SK-N-SH (cell line): Measurements from ENCODE around the gene SERF2. TPM values are rescaled to one million over a fixed set of nuclear protein-coding genes. Genes with fewer than 3 reads are reported as not detected.

Source experiments
- CTCF ChIA-PET: fragments of 300-600, 350-600 bp; formaldehyde crosslinking; extraction: SDS; loops from one replicate; lab custom pipeline; 2021; lab: Yijun Ruan, JAX
- POLR2A ChIA-PET: fragments of 350-600 bp; sonication (Branson Sonifier 250); formaldehyde crosslinking; extraction: SDS; loops from one replicate; lab custom pipeline; 2020; ENCODE audit warnings: antibody characterized with exemption, inconsistent platforms; lab: Yijun Ruan, JAX
- DNase-seq: peaks from one replicate; pipeline ENCODE4 v3.0.0; 2012
- H2AFZ ChIP-seq: fragments of 200-600 bp; sonication (generic); 2 replicates; pipeline ENCODE4 v1.8.1; 2016; ENCODE audit warnings: antibody characterized with exemption, mild to moderate bottlenecking, low read depth
- H3F3A ChIP-seq: fragments of 200-600 bp; sonication (generic); replicated peaks from 2 replicates; pipeline ENCODE3; 2016; ENCODE audit warnings: antibody characterized with exemption, mild to moderate bottlenecking; ENCODE audit not compliant: insufficient read depth
- H3K27ac ChIP-seq, 2 experiments: fragments of 200-500 bp in 1 of 2; fragments of 200-600 bp in 1 of 2; sonication (Bioruptor generic) in 1 of 2; sonication (generic), shearing (Covaris generic) in 1 of 2; 2 replicates each; pipeline versions ENCODE4 v1.5.1 to v1.6.1; 2014 to 2016; ENCODE audit warnings: low read depth in 2 of 2, inconsistent platforms in 1 of 2, low read length in 1 of 2, mild to moderate bottlenecking in 1 of 2, mixed read lengths in 1 of 2
- H3K27me3 ChIP-seq: fragments of 200-600 bp; sonication (generic), shearing (Covaris generic); 2 replicates; pipeline ENCODE4 v1.6.1; 2016; ENCODE audit warnings: mixed run types; ENCODE audit not compliant: insufficient read depth
- H3K36me3 ChIP-seq, 2 experiments: fragments of 200-500 bp in 1 of 2; fragments of 200-600 bp in 1 of 2; sonication (Bioruptor generic) in 1 of 2; sonication (generic) in 1 of 2; replicated peaks in 1 of 2; 2 replicates each; pipeline versions ENCODE3 to v1.5.1; 2014 to 2016; ENCODE audit warnings: low read length in 1 of 2, mild to moderate bottlenecking in 1 of 2; ENCODE audit not compliant: insufficient read depth in 2 of 2, control insufficient read depth in 1 of 2
- H3K4me1 ChIP-seq, 2 experiments: fragments of 200-500 bp in 1 of 2; fragments of 200-600 bp in 1 of 2; sonication (Bioruptor generic) in 1 of 2; sonication (generic), shearing (Covaris generic) in 1 of 2; 2 replicates each; pipeline versions ENCODE4 v1.5.1 to v1.6.1; 2014 to 2016; ENCODE audit warnings: low read depth in 1 of 2, low read length in 1 of 2, mixed run types in 1 of 2; ENCODE audit not compliant: insufficient read depth in 2 of 2, control insufficient read depth in 1 of 2
- H3K4me2 ChIP-seq: fragments of 200-600 bp; sonication (generic), shearing (Covaris generic); 2 replicates; pipeline ENCODE4 v1.6.1; 2017; ENCODE audit warnings: mixed run types
- H3K4me3 ChIP-seq, 2 experiments: fragments of 200-500 bp in 1 of 2; fragments of 200-600 bp in 1 of 2; sonication (Bioruptor generic) in 1 of 2; sonication (generic), shearing (Covaris generic) in 1 of 2; 2 replicates each; pipeline versions ENCODE4 v1.5.1 to v1.8.1; 2014 to 2016; ENCODE audit warnings: low read depth in 2 of 2, inconsistent platforms in 1 of 2, low read length in 1 of 2, mild to moderate bottlenecking in 1 of 2, mixed read lengths in 1 of 2, moderate library complexity in 1 of 2
- H3K79me2 ChIP-seq: fragments of 200-600 bp; sonication (generic); 2 replicates; pipeline ENCODE4 v1.8.1; 2017; ENCODE audit warnings: mild to moderate bottlenecking; ENCODE audit not compliant: insufficient read depth
- H3K9ac ChIP-seq: fragments of 200-600 bp; sonication (generic); 2 replicates; pipeline ENCODE4 v1.6.1; 2017; ENCODE audit warnings: mixed run types
- H3K9me2 ChIP-seq: fragments of 200-600 bp; sonication (generic); 2 replicates; pipeline ENCODE4 v1.6.1; 2017; ENCODE audit warnings: mixed run types
- H3K9me3 ChIP-seq: fragments of 200-600 bp; sonication (generic); 2 replicates; pipeline ENCODE4 v1.6.1; 2017; ENCODE audit warnings: mixed run types, mild to moderate bottlenecking, moderate library complexity
- H4K20me1 ChIP-seq: fragments of 200-600 bp; sonication (generic); 2 replicates; pipeline ENCODE4 v1.6.1; 2017; ENCODE audit warnings: mild to moderate bottlenecking, mixed run types; ENCODE audit not compliant: insufficient read depth
- CHD2 ChIP-seq: fragments of 150-350 bp; IDR thresholded peaks from 2 replicates; pipeline ENCODE4 v1.6.1; 2018; ENCODE audit warnings: low read length; ENCODE audit not compliant: partially characterized antibody
- ELF1 ChIP-seq: IDR thresholded peaks from 2 replicates; pipeline ENCODE4 v1.4.0; 2012
- FOXJ3 ChIP-seq: sonication (generic); formaldehyde crosslinking; IDR thresholded peaks from 2 replicates; pipeline ENCODE4 v1.5.1; 2020; ENCODE audit warnings: mild to moderate bottlenecking, missing genetic modification reagents
- GATA2 ChIP-seq: sonication (generic); formaldehyde crosslinking; IDR thresholded peaks from 2 replicates; pipeline ENCODE4 v1.5.0; 2020; ENCODE audit warnings: mild to moderate bottlenecking, missing genetic modification reagents
- JUND ChIP-seq: IDR thresholded peaks from 2 replicates; pipeline ENCODE4 v1.4.0; 2012
- MEF2A ChIP-seq: IDR thresholded peaks from 2 replicates; pipeline ENCODE4 v1.4.0; 2012; ENCODE audit warnings: low read depth, borderline replicate concordance
- NFIC ChIP-seq: IDR thresholded peaks from 2 replicates; pipeline ENCODE4 v1.4.0; 2012; ENCODE audit warnings: borderline replicate concordance
- NRF1 ChIP-seq: IDR thresholded peaks from 2 replicates; pipeline ENCODE4 v1.6.1; 2012; ENCODE audit warnings: low read depth, mild to moderate bottlenecking, low read length
- RCOR1 ChIP-seq: fragments of 150-350 bp; IDR thresholded peaks from 2 replicates; pipeline ENCODE4 v1.6.1; 2017; ENCODE audit warnings: antibody characterized with exemption, low read length
- RFX5 ChIP-seq: IDR thresholded peaks from 2 replicates; pipeline ENCODE4 v1.6.1; 2012; ENCODE audit warnings: mild to moderate bottlenecking, improper control_type of control experiment, low read length
- RXRA ChIP-seq: IDR thresholded peaks from 2 replicates; pipeline ENCODE4 v1.4.0; 2012; ENCODE audit warnings: low read depth, mild to moderate bottlenecking, borderline replicate concordance
- TCF12 ChIP-seq: IDR thresholded peaks from 2 replicates; pipeline ENCODE4 v1.4.0; 2012
- YY1 ChIP-seq: IDR thresholded peaks from 2 replicates; pipeline ENCODE4 v1.4.0; 2012; ENCODE audit warnings: low read depth, mild to moderate bottlenecking
- WGBS: methylation state at CpG from one replicate; pipeline ENCODE4 v1.1.6; 2017; ENCODE audit warnings: low lambda C conversion rate; 5-methylcytosine and 5-hydroxymethylcytosine counted together
- polyA plus RNA-seq, 3 experiments: library from polyadenylated mRNA; depleted of rRNA; stranded (reverse); fragments of >200 nt; gene quantifications; 2 replicates each; pipeline ENCODE4 v1.2.3, GENCODE V29; 2012
- TF ChIP-seq, protein P1 (sequence below): fragments of 150-350 bp; IDR thresholded peaks from 2 replicates; pipeline ENCODE4 v1.6.1; 2016; ENCODE audit warnings: mild to moderate bottlenecking, low read depth, low read length
- TF ChIP-seq, protein P2 (sequence below): IDR thresholded peaks from 2 replicates; pipeline ENCODE4 v1.4.0; 2012; ENCODE audit warnings: low read depth
- TF ChIP-seq, protein P3 (sequence below): IDR thresholded peaks from 2 replicates; pipeline ENCODE4 v1.4.0; 2012; ENCODE audit warnings: low read depth, borderline replicate concordance
- TF ChIP-seq, protein P4 (sequence below): fragments of 200-600 bp; sonication (generic); IDR thresholded peaks from 2 replicates; pipeline ENCODE4 v1.6.1; 2017; ENCODE audit warnings: antibody characterized with exemption, mild to moderate bottlenecking, moderate library complexity
- TF ChIP-seq, protein P5 (sequence below): fragments of 150-350 bp; IDR thresholded peaks from 2 replicates; pipeline ENCODE4 v1.6.1; 2017; ENCODE audit warnings: antibody characterized with exemption, low read length, low read depth, borderline replicate concordance

SERF2 gene
- polyA plus RNA-seq, 1 of the 3 experiments (the other 2 are of a cell fraction), result 1,369 TPM

DNA sequence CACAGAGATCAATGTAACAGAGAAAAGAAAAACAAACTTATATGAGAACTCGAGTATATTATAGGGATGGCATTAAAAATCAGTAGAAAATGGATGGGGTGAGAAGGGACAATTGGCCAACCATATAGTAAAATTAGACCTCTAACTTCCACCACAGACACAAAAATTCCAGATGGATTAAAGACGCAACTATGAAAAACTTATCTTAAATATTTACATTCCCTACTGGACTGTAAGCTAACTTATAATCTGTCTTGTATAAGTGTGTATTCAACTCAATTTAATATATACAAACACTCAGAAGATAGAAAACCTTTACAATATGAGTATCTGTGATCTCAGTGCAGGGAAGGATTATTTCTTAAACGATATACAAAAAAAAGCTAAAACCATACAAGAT lies 29.4 kb downstream of the SERF2 start:
- DNase-seq, result no peak
- 0 out of 2 replicates have a peak, but pooled peaks cover 11% of the 10 kb centered on the region for H4K20me1 ChIP-seq
- WGBS, result 53% methylated on average over 3 of the region's 3 CpGs
- H3K4me1 ChIP-seq, result peaks cover 8 to 10% of the 10 kb centered on the region in 2 experiments; a peak in 3 of 4 replicates
- CTCF ChIA-PET, result interaction anchor here (1.4 kb wide), 1 partner anchor 10 kb away, joined by 3 read pairs; no protein-coding TSS in a partner anchor
- peaks cover 78% of the 10 kb centered on the region for H3K79me2 ChIP-seq
- H2AFZ ChIP-seq, result no peak overlapping the region
- peaks cover 12% of the 10 kb centered on the region for H3F3A ChIP-seq
- peaks cover 11 to 17% of the 10 kb centered on the region in 2 experiments for H3K36me3 ChIP-seq
- no peaks in the 10 kb centered on the region for H3K9me3 ChIP-seq
- no peaks in the 10 kb centered on the region for H3K9me2 ChIP-seq
- TF ChIP-seq NFIC (no peak), NRF1 (no peak), YY1 (no peak), CHD2 (no peak), TCF12 (no peak), RCOR1 (no peak), FOXJ3 (CRISPR knock-in tag) (no peak), GATA2 (CRISPR knock-in tag) (no peak), JUND (no peak), ELF1 (no peak)
- TF ChIP-seq, protein P1, sequence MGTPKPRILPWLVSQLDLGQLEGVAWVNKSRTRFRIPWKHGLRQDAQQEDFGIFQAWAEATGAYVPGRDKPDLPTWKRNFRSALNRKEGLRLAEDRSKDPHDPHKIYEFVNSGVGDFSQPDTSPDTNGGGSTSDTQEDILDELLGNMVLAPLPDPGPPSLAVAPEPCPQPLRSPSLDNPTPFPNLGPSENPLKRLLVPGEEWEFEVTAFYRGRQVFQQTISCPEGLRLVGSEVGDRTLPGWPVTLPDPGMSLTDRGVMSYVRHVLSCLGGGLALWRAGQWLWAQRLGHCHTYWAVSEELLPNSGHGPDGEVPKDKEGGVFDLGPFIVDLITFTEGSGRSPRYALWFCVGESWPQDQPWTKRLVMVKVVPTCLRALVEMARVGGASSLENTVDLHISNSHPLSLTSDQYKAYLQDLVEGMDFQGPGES, result no peak
- TF ChIP-seq, all 33 proteins: peak for 0
- no peak overlapping the region for H3K9ac ChIP-seq
- H3K27me3 ChIP-seq, result no peaks in the 10 kb centered on the region
- 0 out of 4 replicates have a peak overlapping the region, but pooled peaks of 1 of the 2 experiments have one; percentile 16 for H3K4me3 ChIP-seq
- POLR2A ChIA-PET, result interaction anchor here (0.6 kb wide), 1 partner anchor 21 kb away, joined by 3 read pairs; the partner anchor contains the start of gene HYPK
- H3K27ac ChIP-seq, result no peak overlapping the region
- H3K4me2 ChIP-seq, result peak overlapping the region; percentile 51

DNA sequence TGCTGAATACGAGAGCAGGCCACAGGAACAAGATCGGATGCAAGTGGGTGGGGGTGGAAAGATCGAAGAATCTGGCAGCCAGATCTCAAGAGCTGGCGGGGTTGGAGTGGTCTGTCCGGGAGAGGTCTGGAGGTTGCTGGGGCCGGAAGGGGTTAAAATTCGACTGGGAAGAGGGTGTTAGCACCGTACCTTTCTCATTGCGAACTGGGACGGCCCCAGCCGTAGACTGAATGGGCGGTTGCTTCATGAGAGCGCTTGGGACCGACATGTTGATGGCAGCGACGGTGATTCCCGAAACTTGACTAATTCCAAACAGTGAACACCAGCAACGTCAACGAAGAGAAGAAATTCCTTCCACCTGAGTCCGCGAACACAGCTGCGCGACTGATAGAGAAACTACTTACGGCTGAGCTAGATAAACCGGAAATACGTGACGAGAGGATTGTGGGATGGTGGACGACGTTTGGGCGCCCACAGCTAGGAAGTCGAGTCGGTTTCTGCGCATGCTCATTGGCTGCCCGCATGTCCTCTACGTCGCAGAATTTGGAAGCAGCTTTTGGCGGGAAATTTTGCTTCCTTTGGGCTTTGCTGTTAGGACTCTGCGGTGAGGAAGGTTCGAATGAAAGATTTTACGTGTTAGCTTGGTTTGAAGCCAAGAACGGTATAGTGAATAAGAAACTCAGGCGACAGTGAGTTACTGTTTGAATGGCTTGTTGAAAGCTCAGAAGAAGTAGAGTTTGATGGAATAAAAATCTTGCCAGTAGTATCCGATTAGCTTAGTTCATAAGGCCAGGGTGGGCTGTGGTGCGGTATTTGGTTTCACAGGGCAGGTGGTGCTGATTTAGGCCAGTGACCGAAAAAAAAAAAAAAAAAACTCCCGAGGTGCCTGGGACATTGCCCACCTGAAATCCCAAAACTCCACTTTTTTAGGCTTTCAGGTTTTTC lies 32.5 kb downstream of the SERF2 start, which contains the start of gene MFAP1:
Gene MFAP1, minus strand, starts transcription at position 389 of the 945 bp plus-strand sequence. Its CDS starts 121 bp downstream, at position 268.
- CTCF ChIA-PET, result interaction anchor here (0.7 to 1.0 kb wide), 2 partner anchors 48 to 57 kb away, joined by 3 to 6 read pairs; no protein-coding TSS in a partner anchor
- Histone ChIP-seq H2AFZ (peak within 1 kb of the TSS; percentile 88), H4K20me1 (0 out of 2 replicates have a peak, but pooled peaks cover 6% of the 10 kb centered on the region), H3K27me3 (no peaks in the 10 kb centered on the region), H3K9ac (peak within 1 kb of the TSS; percentile 92), H3K27ac (peak within 1 kb of the TSS; percentile 87 to 97), H3K79me2 (peaks cover 76% of the 10 kb centered on the region), H3K36me3 (peaks cover 0 to 6% of the 10 kb centered on the region in 2 experiments), H3F3A (peaks cover 23% of the 10 kb centered on the region), H3K4me2 (peak within 1 kb of the TSS; percentile 78), H3K9me2 (no peaks in the 10 kb centered on the region), H3K9me3 (no peaks in the 10 kb centered on the region), H3K4me1 (peaks cover 9 to 10% of the 10 kb centered on the region in 2 experiments; a peak in 3 of 4 replicates), H3K4me3 (peak within 1 kb of the TSS; percentile 73 to 98)
- DNase-seq, result peak; percentile 90
- 10% methylated on average over 46 of the region's 46 CpGs for WGBS
- POLR2A ChIA-PET, result interaction anchor here (0.6 to 2.6 kb wide), 5 partner anchors 24 to 904 kb away, joined by 3 to 14 read pairs (median 4); partner anchors contain the start of genes HYPK, SERF2 and SERINC4
- TF ChIP-seq RXRA (no peak), GATA2 (CRISPR knock-in tag) (no peak), JUND (no peak), NFIC (no peak), CHD2 (peak; percentile 65), RFX5 (no peak), RCOR1 (no peak; the same call in none of the 2 replicates), MEF2A (no peak), YY1 (peak; percentile 58; the same call in 1 of the 2 replicates)
- TF ChIP-seq, protein P2, sequence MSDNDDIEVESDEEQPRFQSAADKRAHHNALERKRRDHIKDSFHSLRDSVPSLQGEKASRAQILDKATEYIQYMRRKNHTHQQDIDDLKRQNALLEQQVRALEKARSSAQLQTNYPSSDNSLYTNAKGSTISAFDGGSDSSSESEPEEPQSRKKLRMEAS, result peak; percentile 98
- TF ChIP-seq, protein P3, sequence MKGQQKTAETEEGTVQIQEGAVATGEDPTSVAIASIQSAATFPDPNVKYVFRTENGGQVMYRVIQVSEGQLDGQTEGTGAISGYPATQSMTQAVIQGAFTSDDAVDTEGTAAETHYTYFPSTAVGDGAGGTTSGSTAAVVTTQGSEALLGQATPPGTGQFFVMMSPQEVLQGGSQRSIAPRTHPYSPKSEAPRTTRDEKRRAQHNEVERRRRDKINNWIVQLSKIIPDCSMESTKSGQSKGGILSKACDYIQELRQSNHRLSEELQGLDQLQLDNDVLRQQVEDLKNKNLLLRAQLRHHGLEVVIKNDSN, result peak; percentile 40; the same call in 1 of the 2 replicates
- TF ChIP-seq, protein P4, sequence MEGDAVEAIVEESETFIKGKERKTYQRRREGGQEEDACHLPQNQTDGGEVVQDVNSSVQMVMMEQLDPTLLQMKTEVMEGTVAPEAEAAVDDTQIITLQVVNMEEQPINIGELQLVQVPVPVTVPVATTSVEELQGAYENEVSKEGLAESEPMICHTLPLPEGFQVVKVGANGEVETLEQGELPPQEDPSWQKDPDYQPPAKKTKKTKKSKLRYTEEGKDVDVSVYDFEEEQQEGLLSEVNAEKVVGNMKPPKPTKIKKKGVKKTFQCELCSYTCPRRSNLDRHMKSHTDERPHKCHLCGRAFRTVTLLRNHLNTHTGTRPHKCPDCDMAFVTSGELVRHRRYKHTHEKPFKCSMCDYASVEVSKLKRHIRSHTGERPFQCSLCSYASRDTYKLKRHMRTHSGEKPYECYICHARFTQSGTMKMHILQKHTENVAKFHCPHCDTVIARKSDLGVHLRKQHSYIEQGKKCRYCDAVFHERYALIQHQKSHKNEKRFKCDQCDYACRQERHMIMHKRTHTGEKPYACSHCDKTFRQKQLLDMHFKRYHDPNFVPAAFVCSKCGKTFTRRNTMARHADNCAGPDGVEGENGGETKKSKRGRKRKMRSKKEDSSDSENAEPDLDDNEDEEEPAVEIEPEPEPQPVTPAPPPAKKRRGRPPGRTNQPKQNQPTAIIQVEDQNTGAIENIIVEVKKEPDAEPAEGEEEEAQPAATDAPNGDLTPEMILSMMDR, result no peak
- TF ChIP-seq, protein P1, result no peak
- TF ChIP-seq, protein P5, sequence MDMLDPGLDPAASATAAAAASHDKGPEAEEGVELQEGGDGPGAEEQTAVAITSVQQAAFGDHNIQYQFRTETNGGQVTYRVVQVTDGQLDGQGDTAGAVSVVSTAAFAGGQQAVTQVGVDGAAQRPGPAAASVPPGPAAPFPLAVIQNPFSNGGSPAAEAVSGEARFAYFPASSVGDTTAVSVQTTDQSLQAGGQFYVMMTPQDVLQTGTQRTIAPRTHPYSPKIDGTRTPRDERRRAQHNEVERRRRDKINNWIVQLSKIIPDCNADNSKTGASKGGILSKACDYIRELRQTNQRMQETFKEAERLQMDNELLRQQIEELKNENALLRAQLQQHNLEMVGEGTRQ, result no peak; the same call in 1 of the 2 replicates
